Chondrocyte (in vitro differentiated cells): ENCODE measurements around the gene CD300C. TPM values are rescaled to one million over a fixed set of nuclear protein-coding genes. Genes with fewer than 3 reads are reported as not detected.
"Not testable (repeated sequence)": the region's sequence is repeated elsewhere in the genome, so short reads cannot be mapped to it uniquely, and the experiment has no call there.

Experiments
- DNase-seq: peaks from one replicate; pipeline ENCODE4 v3.0.0; 2021; ENCODE audit warnings: mixed read lengths, low spot score
- H3K27ac Mint-ChIP-seq: one replicate; pipeline ENCODE4 v1.8.0; 2021; ENCODE audit warnings: mild to moderate bottlenecking, moderate library complexity, mixed read lengths; ENCODE audit not compliant: unreplicated experiment
- H3K27me3 Mint-ChIP-seq: 2 replicates; pipeline ENCODE4 v1.8.0; 2021; ENCODE audit warnings: low read depth, mixed read lengths
- H3K36me3 Mint-ChIP-seq: 2 replicates; pipeline ENCODE4 v1.8.0; 2021; ENCODE audit warnings: low read depth, mixed read lengths
- H3K4me1 Mint-ChIP-seq: 2 replicates; pipeline ENCODE4 v1.8.0; 2021; ENCODE audit warnings: low read depth, mild to moderate bottlenecking, mixed read lengths
- H3K4me3 Mint-ChIP-seq: one replicate; pipeline ENCODE4 v1.8.0; 2021; ENCODE audit warnings: mild to moderate bottlenecking, moderate library complexity, mixed read lengths; ENCODE audit not compliant: unreplicated experiment
- H3K9me3 Mint-ChIP-seq: 2 replicates; pipeline ENCODE4 v1.8.0; 2021; ENCODE audit warnings: low read depth, mixed read lengths
- CTCF ChIP-seq: fragments of 200-600 bp; sonication (generic); IDR thresholded peaks from 2 replicates; pipeline ENCODE4 v1.5.0; 2021; ENCODE audit warnings: antibody characterized with exemption, mild to moderate bottlenecking, moderate library complexity
- total RNA-seq: library from RNA; stranded (reverse); gene quantifications from 3 replicates; pipeline ENCODE4 v1.2.1, GENCODE V29; 2021

CD300C gene
- total RNA-seq, 1 donor from 2014 or later = not detected

DNA sequence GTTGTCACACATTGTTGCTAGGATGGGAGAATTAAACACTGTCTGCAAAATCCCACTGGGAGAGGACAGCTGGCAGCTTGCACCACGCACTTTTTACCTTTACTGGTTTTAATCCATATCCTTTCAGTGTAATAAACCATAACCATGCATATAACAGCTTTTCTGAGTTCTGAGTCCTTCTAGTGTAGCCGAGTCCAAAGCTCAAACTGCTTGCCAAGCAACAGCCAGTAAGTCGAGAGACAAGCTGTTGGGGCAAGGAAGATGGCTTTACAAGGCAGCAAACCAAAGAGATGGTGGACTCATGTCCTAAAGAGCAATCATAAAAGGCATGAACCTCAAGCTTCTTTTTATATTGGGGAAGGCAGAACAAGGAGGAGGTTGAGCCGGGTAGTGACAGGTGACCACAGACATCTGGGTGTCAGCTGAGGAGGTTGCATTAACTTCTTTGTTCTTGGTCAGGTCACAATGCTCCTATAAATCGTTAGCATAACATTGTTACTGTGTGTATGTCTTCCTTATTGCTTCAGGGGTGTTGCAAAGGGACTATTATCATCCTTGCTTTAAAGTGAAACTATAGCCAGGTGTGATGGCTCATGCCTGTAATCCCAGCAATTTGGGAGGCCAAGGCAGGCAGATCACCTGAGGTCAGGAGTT is 28.7 kb upstream of the CD300C start:
- no peak for DNase-seq
- peaks cover 4% of the 10 kb centered on the region for H3K9me3 Mint-ChIP-seq
- no peak for TF ChIP-seq CTCF
- no peak overlapping the region for H3K27ac Mint-ChIP-seq
- peaks cover 8% of the 10 kb centered on the region for H3K4me1 Mint-ChIP-seq
- no peak overlapping the region for H3K4me3 Mint-ChIP-seq
- H3K27me3 Mint-ChIP-seq = peaks cover 21% of the 10 kb centered on the region
- no peaks in the 10 kb centered on the region for H3K36me3 Mint-ChIP-seq

DNA sequence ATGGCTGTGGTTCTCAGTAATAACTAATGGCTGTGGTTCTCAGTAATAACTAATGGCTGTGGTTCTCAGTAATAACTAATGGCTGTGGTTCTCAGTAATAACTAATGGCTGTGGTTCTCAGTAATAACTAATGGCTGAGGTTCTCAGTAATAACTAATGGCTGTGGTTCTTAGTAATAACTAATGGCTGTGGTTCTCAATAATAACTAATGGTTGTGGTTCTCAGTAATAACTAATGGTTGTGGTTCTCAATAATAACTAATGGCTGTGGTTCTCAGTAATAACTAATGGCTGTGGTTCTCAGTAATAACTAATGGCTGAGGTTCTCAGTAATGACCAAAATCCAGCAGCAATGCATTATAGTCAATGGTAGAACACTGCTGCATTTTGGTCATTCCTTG is 27.7 kb upstream of the CD300C start:
- not testable (repeated sequence) for DNase-seq, H3K36me3 Mint-ChIP-seq, H3K4me3 Mint-ChIP-seq, H3K27ac Mint-ChIP-seq, H3K9me3 Mint-ChIP-seq
- Mint-ChIP-seq H3K27me3 (peaks cover 21% of the 10 kb centered on the region), H3K4me1 (peaks cover 18% of the 10 kb centered on the region)

DNA sequence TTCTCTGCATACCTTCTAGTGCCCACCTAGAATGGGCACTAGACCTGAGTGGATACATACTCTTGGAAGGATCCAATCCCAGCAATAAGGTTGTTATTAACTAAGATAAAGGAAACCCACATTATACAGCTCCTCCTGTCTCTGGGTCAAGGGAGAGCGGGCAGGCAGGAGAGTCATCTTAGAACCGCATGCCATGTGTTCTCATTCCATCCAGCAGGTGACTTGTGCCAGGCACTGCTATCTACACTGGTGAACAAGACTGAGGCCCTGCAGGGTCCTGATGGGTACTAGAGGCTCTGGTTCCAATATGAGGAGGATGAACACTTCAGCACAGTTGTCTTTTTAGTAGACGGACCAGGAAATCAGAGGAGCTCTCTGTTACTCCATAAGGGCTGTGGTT is 27.3 kb upstream of the CD300C start:
- Mint-ChIP-seq H3K27me3 (peaks cover 21% of the 10 kb centered on the region), H3K36me3 (no peaks in the 10 kb centered on the region), H3K4me3 (no peak overlapping the region), H3K4me1 (peaks cover 22% of the 10 kb centered on the region), H3K27ac (no peak overlapping the region), H3K9me3 (peaks cover 4% of the 10 kb centered on the region)
- TF ChIP-seq CTCF = no peak
- DNase-seq = no peak

GRCh38 chr17:74571621-74572270 is 25.8 kb upstream of the CD300C start:
- Mint-ChIP-seq H3K4me3 (no peak overlapping the region), H3K9me3 (peaks cover 4% of the 10 kb centered on the region), H3K27me3 (peaks cover 17% of the 10 kb centered on the region), H3K36me3 (no peaks in the 10 kb centered on the region), H3K4me1 (peaks cover 24% of the 10 kb centered on the region), H3K27ac (no peak overlapping the region)
- no peak for TF ChIP-seq CTCF
- no peak for DNase-seq

GRCh38 chr17:74569020-74570003 is 23.4 kb upstream of the CD300C start:
- no peak for DNase-seq
- peak overlapping the region; percentile 37 for H3K4me3 Mint-ChIP-seq
- peaks cover 4% of the 10 kb centered on the region for H3K9me3 Mint-ChIP-seq
- H3K36me3 Mint-ChIP-seq = no peaks in the 10 kb centered on the region
- TF ChIP-seq CTCF = no peak
- H3K27me3 Mint-ChIP-seq = peaks cover 12% of the 10 kb centered on the region
- peaks cover 24% of the 10 kb centered on the region for H3K4me1 Mint-ChIP-seq
- peak overlapping the region; percentile 86 for H3K27ac Mint-ChIP-seq
